ENCODE data around the gene PPP1R13L.
"Not testable (repeated sequence)": the region's sequence is repeated elsewhere in the genome, so short reads cannot be mapped to it uniquely, and the experiment has no call there.

Gene PPP1R13L

DNA sequence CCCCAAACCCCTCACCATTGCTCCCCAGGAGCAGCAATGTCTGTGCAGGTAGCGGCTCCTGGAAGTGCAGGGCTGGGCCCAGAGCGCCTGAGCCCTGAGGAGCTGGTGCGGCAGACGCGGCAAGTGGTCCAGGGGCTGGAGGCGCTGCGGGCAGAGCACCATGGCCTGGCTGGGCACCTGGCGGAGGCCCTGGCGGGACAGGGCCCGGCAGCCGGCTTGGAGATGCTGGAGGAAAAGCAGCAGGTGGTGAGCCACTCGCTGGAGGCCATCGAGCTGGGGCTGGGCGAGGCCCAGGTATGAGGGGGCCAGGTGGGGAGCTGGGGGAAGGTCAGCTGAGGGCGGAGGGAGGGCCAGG lies 59.4 kb downstream of the PPP1R13L start:
- no peak for DNase-seq (ENCODE audit: low spot score)

DNA sequence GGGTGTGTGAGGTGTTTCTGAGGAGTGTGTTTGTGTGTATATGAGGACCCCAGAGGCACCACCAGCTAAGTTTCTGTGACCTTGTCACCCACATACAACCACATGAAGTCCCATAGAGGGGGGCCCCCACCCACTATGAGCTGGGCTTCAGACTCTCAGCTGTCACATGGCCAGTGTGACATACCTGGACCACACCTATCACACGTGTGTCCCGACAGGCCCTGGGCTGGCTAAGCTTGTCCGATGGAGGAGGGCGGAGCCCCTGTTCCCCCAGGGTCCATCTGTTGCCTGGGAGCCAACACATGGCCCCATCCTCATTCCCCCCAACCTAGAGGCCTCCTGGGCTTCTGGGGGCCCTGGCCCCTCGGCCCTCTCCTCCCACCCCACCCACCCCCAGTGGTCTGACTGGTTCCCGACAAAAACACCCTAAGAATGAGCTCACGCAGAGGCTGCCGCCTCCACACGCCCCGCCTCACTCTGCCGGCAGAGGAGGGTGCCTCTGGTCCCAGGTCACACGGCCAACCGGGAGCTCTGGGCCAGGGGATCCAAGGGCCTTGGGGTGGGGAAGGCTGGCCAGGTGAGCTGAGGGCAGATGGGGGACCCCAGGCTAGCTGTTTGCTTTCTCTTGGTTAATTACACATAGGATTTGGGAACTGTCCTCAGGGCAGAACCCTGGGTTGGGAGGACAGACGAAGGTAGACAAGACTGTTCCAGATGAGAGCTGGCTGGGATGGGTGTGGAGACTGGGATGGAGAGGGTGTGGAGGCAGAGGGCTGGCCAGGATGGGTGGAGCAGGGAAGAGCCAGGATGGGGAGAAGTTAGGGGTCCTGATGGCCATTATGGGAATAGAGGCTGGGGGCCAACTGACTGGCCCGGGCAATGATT lies 60.0 kb downstream of the PPP1R13L start:
- no peak for DNase-seq (ENCODE audit: low spot score)

DNA sequence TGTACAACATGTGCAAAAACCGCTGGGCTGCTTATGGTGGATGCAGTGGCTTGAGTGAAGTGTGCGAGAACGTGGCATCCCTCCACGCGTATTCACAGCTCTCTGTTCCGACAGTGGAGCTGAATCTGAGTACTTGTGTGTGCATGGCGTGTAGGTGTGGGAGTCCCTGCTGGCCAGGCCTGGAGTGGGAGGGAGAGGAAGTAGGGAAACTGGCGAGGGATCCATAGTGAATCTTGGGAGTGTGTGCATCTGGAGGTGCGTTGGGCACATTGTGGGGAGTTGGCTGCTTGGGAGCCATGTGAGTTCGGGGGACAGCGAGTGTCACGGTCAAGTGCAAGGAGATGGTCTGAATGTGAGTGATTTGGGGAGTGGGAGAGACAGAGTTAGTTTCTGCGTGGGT lies 62.0 kb downstream of the PPP1R13L start:
- no peak for DNase-seq (ENCODE audit: low spot score)

- no peak for DNase-seq (ENCODE audit: low spot score)
Observed at GRCh38 chr19:45340899-45341453, 63.9 kb downstream of the PPP1R13L start.

DNA sequence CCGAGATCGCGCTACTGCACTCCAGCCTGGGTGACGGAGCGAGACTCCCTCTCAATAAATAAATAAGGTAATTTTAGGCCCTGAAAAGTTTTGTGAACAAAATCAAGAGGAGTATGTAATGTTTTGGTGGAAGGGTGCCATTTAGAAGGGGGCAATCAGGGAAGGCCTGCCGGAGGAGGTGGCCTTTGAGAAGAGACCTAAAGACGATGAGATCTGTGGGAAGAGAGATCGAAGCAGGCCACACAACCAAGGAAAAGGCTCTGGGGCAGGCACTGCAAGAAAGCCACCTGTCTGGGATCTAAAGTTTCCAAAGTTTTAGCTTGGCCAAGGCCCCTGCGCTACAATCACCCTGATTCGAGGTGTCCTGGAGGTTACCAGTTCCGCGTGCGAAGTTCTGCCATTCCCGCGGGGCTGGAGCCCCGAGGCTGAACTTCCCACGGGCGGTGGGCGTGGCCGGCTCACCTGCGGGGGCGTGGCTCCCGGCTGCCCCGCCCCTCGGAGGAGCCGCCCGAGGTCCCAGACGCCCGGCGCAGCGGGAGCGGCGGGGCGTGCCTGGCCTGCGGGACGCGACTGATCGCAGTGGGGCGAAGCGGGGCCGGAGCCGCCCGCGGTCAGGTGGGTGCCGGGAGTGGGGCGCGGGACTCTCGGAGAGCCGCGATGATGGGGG lies 64.5 kb downstream of the PPP1R13L start, which contains the start of gene KLC3:
Gene KLC3 (plus strand): TSS at position 519 of the 667 bp plus-strand sequence. CDS start 4,792 bp downstream, outside the sequence.
- DNase-seq (ENCODE audit: low spot score), result no peak

GRCh38 chr19:45339629-45340028 lies 65.2 kb downstream of the PPP1R13L start:
- DNase-seq (ENCODE audit: low spot score), result no peak

DNA sequence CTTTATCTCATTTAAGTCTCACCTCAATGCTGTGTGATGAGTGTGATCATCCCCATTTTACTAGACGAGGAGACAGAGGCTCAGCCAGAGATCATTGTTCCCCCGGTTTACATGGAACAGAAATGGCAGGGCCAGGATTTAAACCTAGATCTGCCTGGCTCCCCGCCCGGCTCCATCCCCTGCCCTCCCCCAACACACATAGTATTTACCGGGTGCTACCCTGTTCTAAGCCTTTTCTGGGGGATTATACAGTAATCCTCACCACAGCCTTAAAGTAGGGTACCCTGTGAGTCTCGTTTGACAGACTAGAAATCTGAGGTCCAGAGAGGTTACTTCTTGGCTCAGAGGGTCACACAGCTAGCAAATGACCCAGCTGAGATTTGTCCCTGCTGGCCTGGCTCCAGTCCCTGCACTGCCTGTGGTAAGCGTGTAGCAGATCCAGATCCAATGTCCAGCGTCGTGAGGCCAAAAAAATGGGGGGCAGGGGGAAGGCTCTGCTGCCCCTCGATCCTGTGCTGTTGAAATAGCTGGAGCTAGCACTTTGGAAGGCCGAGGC lies 68.1 kb downstream of the PPP1R13L start:
- no peak for DNase-seq (ENCODE audit: low spot score)

- not testable (repeated sequence) for DNase-seq (ENCODE audit: low spot score)
Observed at GRCh38 chr19:45334881-45335280, 70.0 kb downstream of the PPP1R13L start.

DNA sequence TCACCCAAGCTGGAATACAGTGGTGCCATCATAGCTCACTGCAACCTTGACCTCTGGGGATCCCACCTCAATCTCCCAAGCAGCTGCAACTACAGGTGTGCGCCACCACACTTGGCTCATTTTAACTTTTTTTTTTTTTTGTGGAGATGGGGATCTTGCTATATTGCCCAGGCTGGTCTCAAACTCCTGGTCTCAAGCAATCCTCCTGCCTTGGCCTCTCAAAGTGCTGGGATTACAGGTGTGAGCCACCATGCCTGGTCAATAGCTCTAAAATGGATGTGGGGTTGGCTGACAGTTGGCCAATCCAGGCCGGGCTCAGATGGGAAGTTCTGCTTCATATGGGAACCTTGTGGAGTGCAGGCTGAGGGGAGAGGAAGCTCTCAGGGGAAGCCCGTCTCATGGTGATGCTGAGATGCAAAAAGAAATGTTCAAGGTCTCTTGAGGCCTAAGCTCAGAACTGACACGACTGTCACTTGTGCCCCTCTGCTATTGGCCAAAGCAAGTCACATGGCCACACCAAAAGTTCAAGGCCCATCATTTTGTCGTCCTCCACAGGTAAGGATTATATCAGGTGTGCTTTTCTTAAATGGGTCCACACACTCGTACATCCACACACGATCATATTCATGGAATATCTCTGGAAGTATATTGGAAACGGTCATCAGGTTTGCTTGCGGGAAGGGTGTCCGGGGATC lies 71.1 kb downstream of the PPP1R13L start:
- DNase-seq (ENCODE audit: low spot score), result no peak

DNA sequence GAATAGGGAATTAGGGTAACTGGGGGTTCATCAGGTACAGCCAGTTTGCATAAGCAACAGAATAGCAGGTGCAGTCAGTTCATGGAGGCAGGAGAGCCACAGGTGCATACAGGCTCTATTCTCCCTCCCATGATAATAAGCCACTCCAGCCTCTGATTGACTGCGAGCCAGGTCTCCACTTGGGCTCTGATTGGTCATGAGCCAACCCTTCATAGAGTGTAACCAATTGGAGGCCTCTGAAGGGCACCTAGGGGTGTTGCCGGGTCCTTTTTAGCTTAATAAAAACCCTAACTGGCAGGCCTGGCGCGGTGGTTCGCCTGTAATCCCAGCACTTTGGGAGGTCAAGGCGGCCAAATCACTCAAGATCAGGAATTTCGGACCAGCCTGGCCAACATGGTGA lies 73.5 kb downstream of the PPP1R13L start:
- DNase-seq (ENCODE audit: low spot score), result no peak
